ENCODE results near the gene ARID5B.

Gene ARID5B

GRCh38 chr10:61986382-61986781 lies 84.9 kb downstream of the ARID5B start:
- in situ Hi-C loops (cut with MboI; ENCODE audit: low sequenced_read_pairs), result no loop called here

GRCh38 chr10:61986788-61987492 lies 85.4 kb downstream of the ARID5B start:
- in situ Hi-C loops (cut with MboI; ENCODE audit: low sequenced_read_pairs), result no loop called here

- in situ Hi-C loops (cut with MboI; ENCODE audit: low sequenced_read_pairs), result no loop called here
Observed at GRCh38 chr10:61987537-61987936, 86.0 kb downstream of the ARID5B start.

GRCh38 chr10:61987951-61988379 lies 86.5 kb downstream of the ARID5B start:
- in situ Hi-C loops (cut with MboI; ENCODE audit: low sequenced_read_pairs), result no loop called here

GRCh38 chr10:61989995-61990760 lies 88.7 kb downstream of the ARID5B start:
- in situ Hi-C loops (cut with MboI; ENCODE audit: low sequenced_read_pairs), result no loop called here

GRCh38 chr10:61990761-61991135 lies 89.2 kb downstream of the ARID5B start:
- in situ Hi-C loops (cut with MboI; ENCODE audit: low sequenced_read_pairs), result no loop called here

GRCh38 chr10:61991166-61991565 lies 89.7 kb downstream of the ARID5B start:
- in situ Hi-C loops (cut with MboI; ENCODE audit: low sequenced_read_pairs), result no loop called here

- in situ Hi-C loops (cut with MboI; ENCODE audit: low sequenced_read_pairs), result no loop called here
Observed at GRCh38 chr10:61992059-61992460, 90.6 kb downstream of the ARID5B start.

GRCh38 chr10:61992671-61993668 lies 91.5 kb downstream of the ARID5B start:
- in situ Hi-C loops (cut with MboI; ENCODE audit: low sequenced_read_pairs), result no loop called here

- in situ Hi-C loops (cut with MboI; ENCODE audit: low sequenced_read_pairs), result no loop called here
Observed at GRCh38 chr10:61993711-61994401, 92.4 kb downstream of the ARID5B start.

- in situ Hi-C loops (cut with MboI; ENCODE audit: low sequenced_read_pairs), result no loop called here
Observed at GRCh38 chr10:61994405-61995219, 93.1 kb downstream of the ARID5B start.

- in situ Hi-C loops (cut with MboI; ENCODE audit: low sequenced_read_pairs), result no loop called here
Observed at GRCh38 chr10:61995220-61995503, 93.7 kb downstream of the ARID5B start.

- in situ Hi-C loops (cut with MboI; ENCODE audit: low sequenced_read_pairs), result no loop called here
Observed at GRCh38 chr10:61998937-61999336, 97.4 kb downstream of the ARID5B start.

GRCh38 chr10:62000037-62000603 lies 98.6 kb downstream of the ARID5B start:
- in situ Hi-C loops (cut with MboI; ENCODE audit: low sequenced_read_pairs), result no loop called here

GRCh38 chr10:62000726-62001125 lies 99.2 kb downstream of the ARID5B start:
- in situ Hi-C loops (cut with MboI; ENCODE audit: low sequenced_read_pairs), result no loop called here

GRCh38 chr10:62001898-62002297 lies 100.4 kb downstream of the ARID5B start:
- in situ Hi-C loops (cut with MboI; ENCODE audit: low sequenced_read_pairs), result no loop called here

- in situ Hi-C loops (cut with MboI; ENCODE audit: low sequenced_read_pairs), result no loop called here
Observed at GRCh38 chr10:62002753-62003152, 101.3 kb downstream of the ARID5B start.

GRCh38 chr10:62004042-62004441 lies 102.5 kb downstream of the ARID5B start:
- in situ Hi-C loops (cut with MboI; ENCODE audit: low sequenced_read_pairs), result no loop called here

GRCh38 chr10:62005281-62005680 lies 103.8 kb downstream of the ARID5B start:
- in situ Hi-C loops (cut with MboI; ENCODE audit: low sequenced_read_pairs), result no loop called here

GRCh38 chr10:62005687-62006086 lies 104.2 kb downstream of the ARID5B start:
- in situ Hi-C loops (cut with MboI; ENCODE audit: low sequenced_read_pairs), result no loop called here

All from HL-60/S4 treated with retinoic acid at 250 ng/mL for 4 days and 3 days (cell line).